PFSK-1 (cell line): ENCODE data around the gene BOC.

ENCODE experiments used
- FOXP2 ChIP-seq: optimal IDR thresholded peaks from 2 replicates; pipeline ENCODE3; 2011; ENCODE audit warnings: borderline replicate concordance, control low read depth, inconsistent platforms; ENCODE audit not compliant: insufficient read depth; ENCODE audit errors: extremely low read length, extremely low read depth
- POLR2AphosphoS5 ChIP-seq: IDR thresholded peaks from 2 replicates; pipeline ENCODE4 v1.6.1; 2012; ENCODE audit warnings: low read depth, mild to moderate bottlenecking, control low read depth, low read length, moderate library complexity
- SIN3A ChIP-seq: IDR thresholded peaks from 2 replicates; pipeline ENCODE4 v1.6.1; 2012; ENCODE audit warnings: mild to moderate bottlenecking, low read length, moderate library complexity, borderline replicate concordance; ENCODE audit not compliant: insufficient read depth
- TAF1 ChIP-seq: IDR thresholded peaks from 2 replicates; pipeline ENCODE4 v1.6.1; 2012; ENCODE audit warnings: low read length, control low read depth, borderline replicate concordance; ENCODE audit not compliant: insufficient read depth
- TF ChIP-seq, protein P1 (sequence below), 2 experiments: IDR thresholded peaks; 2 replicates each; pipeline versions ENCODE4 v1.6.1 to v1.8.0; 2011 to 2012; ENCODE audit warnings: low read depth in 2 of 2, low read length in 2 of 2, control low read depth in 1 of 2, inconsistent platforms in 1 of 2, mild to moderate bottlenecking in 1 of 2, moderate library complexity in 1 of 2; ENCODE audit not compliant: insufficient read depth in 1 of 2

Gene BOC

DNA sequence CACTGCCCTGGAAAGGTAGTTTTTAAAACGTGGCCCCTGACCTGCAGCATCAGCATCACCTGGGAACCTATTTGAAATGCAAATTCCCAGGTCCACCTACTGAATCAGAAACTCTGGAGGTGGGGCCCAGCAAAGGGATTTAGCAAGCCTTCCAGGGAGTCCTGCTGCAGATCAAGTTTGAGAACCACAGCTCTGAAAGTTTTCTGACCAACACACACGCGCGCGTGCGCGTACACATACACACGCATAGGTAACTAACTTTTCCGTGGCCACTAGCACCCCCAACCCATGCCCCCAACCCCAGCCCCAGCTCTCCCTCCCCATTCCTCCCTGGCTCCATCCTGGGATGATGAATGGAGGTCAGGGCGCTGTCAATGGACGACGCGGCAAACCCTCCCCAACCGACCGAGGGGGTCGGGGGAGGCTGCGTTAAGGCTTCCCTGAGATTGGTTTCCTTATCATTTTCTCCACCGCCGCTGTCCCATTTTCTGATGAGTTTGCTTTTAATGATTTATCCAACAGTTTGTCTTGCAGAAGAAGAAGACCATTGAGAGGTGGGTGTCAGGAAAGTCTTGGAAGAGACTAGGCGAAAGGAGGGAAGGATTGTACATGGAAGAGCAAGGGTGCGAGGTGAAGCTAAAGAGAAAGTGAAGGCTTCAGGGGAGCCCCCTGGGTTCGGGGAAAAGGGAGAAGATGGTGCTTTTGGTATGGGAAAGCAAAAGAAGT is 590 bp upstream of the BOC start:
- TF ChIP-seq SIN3A, result no peak
- TF ChIP-seq TAF1, result no peak
- no peak for TF ChIP-seq FOXP2
- TF ChIP-seq POLR2AphosphoS5, result no peak
- TF ChIP-seq, protein P1, sequence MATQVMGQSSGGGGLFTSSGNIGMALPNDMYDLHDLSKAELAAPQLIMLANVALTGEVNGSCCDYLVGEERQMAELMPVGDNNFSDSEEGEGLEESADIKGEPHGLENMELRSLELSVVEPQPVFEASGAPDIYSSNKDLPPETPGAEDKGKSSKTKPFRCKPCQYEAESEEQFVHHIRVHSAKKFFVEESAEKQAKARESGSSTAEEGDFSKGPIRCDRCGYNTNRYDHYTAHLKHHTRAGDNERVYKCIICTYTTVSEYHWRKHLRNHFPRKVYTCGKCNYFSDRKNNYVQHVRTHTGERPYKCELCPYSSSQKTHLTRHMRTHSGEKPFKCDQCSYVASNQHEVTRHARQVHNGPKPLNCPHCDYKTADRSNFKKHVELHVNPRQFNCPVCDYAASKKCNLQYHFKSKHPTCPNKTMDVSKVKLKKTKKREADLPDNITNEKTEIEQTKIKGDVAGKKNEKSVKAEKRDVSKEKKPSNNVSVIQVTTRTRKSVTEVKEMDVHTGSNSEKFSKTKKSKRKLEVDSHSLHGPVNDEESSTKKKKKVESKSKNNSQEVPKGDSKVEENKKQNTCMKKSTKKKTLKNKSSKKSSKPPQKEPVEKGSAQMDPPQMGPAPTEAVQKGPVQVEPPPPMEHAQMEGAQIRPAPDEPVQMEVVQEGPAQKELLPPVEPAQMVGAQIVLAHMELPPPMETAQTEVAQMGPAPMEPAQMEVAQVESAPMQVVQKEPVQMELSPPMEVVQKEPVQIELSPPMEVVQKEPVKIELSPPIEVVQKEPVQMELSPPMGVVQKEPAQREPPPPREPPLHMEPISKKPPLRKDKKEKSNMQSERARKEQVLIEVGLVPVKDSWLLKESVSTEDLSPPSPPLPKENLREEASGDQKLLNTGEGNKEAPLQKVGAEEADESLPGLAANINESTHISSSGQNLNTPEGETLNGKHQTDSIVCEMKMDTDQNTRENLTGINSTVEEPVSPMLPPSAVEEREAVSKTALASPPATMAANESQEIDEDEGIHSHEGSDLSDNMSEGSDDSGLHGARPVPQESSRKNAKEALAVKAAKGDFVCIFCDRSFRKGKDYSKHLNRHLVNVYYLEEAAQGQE (IDR thresholded peaks at IDR 0.05; ENCODE audit: insufficient read depth in 1 of 2, low read depth in 2 of 2, low read length in 2 of 2), result no peak

DNA sequence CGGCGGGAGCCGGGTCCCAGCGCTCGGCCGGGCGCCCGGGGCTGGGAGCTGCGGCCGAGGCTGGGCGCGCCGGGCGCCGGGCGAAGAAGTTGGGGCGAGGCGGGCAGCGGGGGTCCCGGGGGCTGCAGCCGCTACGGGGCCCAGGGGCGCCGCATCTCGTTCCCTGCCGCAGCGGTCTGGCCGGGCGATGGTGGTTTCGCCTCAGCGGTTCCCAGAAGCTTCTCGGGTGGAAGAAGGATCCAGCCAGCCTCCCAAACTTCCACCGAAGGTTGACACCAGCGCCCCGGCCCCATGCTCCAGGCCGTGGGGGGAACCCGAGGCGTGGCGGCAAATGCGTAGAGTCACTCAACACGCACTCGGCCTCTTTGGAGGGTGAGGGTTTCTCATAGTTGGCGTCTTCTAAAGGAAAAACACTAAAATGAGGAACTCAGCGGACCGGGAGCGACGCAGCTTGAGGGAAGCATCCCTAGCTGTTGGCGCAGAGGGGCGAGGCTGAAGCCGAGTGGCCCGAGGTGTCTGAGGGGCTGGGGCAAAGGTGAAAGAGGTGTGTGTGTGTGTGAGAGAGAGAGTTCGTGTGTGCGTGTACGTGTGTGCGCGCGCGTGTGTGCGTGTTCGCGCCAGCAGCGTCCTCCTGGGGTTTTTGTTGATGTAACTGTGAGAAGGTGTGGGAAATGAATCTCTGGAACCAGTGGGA is 940 bp downstream of the BOC start:
- no peak for TF ChIP-seq FOXP2
- TF ChIP-seq, protein P1 (IDR thresholded peaks at IDR 0.05; ENCODE audit: insufficient read depth in 1 of 2, low read depth in 2 of 2, low read length in 2 of 2), result no peak
- TF ChIP-seq SIN3A, result no peak
- no peak for TF ChIP-seq POLR2AphosphoS5
- no peak for TF ChIP-seq TAF1

DNA sequence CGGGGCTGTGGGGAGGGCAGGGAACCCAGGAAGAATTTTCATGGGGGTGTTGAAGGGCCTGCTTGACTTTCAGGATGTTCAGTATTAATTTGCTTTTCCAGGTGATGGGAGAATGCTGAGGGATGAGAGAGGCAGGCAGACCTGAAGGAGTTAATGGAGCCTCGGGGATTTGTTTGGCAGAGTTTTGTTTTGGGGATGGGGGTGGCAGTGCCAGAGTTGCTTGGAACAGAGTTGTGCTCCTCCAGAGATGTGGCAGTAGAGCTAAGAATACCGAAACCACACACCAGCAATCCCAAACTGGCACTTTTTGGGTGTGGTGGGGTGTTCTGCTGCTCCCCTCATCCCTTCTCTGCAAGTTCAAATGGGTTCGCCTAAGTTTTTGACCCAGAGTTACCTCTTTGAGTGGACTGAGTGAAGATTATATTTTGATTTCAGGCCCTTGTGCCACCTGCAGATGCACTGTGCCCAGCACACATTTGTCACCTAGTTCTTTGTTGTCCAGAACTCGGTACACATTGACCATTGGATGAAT is 1.6 kb downstream of the BOC start:
- TF ChIP-seq SIN3A (no peak), POLR2AphosphoS5 (no peak), TAF1 (no peak), FOXP2 (no peak)
- TF ChIP-seq, protein P1 (IDR thresholded peaks at IDR 0.05; ENCODE audit: insufficient read depth in 1 of 2, low read depth in 2 of 2, low read length in 2 of 2), result no peak

DNA sequence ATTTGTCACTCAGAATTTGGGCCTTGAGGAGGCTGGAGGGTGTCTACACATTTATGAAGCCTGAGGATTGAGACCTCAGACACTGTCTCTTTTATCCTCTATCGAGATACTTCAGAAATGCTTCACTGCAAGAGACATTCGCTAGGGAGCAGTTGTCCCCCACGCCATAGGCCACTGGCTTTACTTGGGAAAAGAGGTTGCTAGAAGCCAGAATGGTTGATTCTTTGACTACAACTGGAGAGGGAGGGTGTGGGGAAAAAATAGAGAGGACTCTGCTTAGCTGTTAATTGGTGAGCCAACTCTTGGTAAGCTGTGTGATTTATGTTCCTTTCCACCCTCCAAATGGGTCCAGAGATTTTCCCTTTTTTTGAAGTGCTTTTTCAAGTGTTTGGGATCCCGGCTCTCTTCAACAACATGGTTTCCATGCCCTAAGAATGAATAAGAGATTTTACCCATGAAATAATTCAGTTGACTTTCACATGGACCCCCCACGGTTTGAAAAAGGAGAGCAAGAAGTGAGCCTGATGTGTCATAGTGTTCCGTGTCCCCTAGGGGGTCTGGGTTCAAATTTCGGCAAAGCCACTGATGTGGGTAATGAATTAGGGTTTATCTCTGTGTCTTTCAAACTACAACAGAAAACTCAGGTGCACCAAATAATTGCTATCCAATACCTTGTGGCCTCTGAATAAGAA is 2.7 kb downstream of the BOC start:
- no peak for TF ChIP-seq FOXP2

DNA sequence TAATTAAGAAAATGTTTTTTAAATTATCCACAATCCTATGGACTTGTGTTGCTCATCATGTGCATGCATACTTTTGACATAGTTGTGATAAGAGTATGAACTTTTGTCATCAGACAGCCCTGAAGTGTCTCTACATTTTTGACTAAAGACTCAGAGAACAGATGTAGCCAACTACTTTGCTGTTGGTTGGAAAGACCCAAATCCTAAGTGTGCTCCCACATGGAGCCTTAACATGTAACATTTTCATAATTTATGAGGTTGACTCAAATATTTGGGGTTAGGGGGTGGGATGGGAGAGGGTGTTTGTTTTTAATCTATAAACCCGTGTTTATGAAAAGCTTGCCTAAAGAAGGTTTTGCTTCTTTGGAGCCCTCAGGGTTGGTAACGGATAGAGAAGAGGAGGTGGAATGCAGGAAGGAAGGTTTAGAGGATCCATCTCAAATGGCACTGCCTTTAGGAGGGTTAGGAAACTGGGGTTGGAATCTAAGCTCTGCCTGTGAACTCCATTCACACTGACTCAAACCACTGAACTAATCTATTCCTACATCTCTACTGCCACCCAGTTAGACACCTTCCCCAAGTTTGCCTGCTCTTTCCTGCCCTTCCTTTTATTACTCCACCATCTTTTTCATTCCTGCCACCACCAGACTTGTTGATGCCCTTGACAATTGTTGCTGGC is 3.7 kb downstream of the BOC start:
- TF ChIP-seq, protein P1 (IDR thresholded peaks at IDR 0.05; ENCODE audit: insufficient read depth in 1 of 2, low read depth in 2 of 2, low read length in 2 of 2), result no peak
- TF ChIP-seq POLR2AphosphoS5 (no peak), SIN3A (no peak), TAF1 (no peak), FOXP2 (no peak)
